ENCODE data around the gene SEPTIN2.

DNA sequence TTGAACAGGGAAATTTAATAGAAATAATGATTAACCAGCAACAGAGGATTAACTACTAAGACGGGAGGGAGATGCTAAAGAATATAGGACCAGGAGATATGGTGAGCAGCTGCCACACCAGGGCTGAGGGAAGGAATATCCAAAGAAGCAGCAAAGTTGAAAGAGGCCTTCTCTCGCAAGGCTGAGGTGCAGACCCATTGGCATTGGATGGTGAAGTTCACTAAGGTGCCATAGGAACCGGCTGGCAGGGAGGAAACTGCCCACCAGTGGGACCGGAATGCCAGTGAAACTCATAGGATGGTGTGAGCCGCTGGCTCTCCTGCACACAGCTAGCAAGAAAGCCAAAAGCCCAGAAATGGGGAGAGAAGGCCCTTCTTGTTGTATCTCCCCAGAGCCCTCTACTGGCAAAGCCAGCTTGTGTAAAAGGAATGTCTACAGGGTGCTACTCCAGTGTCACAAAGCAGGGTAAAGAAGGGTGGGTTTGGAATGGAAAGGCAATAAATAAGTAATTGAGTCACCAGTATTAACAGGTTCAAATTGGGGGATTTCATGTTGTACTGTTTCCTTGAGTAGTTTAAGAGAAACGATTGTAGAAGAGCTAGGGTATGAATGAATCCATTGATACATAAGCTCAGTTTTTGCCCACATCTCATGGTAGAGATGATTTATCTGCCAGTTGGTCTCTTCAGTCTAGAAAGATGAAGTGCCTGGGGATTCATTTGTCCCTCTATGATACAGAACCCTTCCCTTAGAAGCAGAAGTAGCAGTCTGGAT lies 76.4 kb downstream of the SEPTIN2 start:
- no peak for TF ChIP-seq ARNTL (CRISPR knock-in tag; IDR thresholded peaks at IDR 0.05; ENCODE audit: borderline replicate concordance, low read depth)
- TF ChIP-seq ISL1 (CRISPR knock-in tag; IDR thresholded peaks at IDR 0.05) = no peak
- no peak for TF ChIP-seq SNAI2 (CRISPR knock-in tag; IDR thresholded peaks at IDR 0.05)
- TF ChIP-seq GLIS3 (CRISPR knock-in tag; IDR thresholded peaks at IDR 0.05) = no peak
- TF ChIP-seq RARB (CRISPR knock-in tag; IDR thresholded peaks at IDR 0.05) = no peak
- no peak for TF ChIP-seq BACH2 (CRISPR knock-in tag; IDR thresholded peaks at IDR 0.05; ENCODE audit: borderline replicate concordance)
- TF ChIP-seq CREB5 (CRISPR knock-in tag; IDR thresholded peaks at IDR 0.05; ENCODE audit: low read depth) = no peak
- TF ChIP-seq, protein P1, sequence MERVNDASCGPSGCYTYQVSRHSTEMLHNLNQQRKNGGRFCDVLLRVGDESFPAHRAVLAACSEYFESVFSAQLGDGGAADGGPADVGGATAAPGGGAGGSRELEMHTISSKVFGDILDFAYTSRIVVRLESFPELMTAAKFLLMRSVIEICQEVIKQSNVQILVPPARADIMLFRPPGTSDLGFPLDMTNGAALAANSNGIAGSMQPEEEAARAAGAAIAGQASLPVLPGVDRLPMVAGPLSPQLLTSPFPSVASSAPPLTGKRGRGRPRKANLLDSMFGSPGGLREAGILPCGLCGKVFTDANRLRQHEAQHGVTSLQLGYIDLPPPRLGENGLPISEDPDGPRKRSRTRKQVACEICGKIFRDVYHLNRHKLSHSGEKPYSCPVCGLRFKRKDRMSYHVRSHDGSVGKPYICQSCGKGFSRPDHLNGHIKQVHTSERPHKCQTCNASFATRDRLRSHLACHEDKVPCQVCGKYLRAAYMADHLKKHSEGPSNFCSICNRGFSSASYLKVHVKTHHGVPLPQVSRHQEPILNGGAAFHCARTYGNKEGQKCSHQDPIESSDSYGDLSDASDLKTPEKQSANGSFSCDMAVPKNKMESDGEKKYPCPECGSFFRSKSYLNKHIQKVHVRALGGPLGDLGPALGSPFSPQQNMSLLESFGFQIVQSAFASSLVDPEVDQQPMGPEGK (CRISPR knock-in tag; IDR thresholded peaks at IDR 0.05; ENCODE audit: borderline replicate concordance) = no peak
- TF ChIP-seq ZNF565 (CRISPR knock-in tag; conservative IDR thresholded peaks at IDR 0.05; ENCODE audit: low read depth) = no peak
- no peak for TF ChIP-seq PPARA (CRISPR knock-in tag; IDR thresholded peaks at IDR 0.05; ENCODE audit: borderline replicate concordance)
- TF ChIP-seq, protein P2, sequence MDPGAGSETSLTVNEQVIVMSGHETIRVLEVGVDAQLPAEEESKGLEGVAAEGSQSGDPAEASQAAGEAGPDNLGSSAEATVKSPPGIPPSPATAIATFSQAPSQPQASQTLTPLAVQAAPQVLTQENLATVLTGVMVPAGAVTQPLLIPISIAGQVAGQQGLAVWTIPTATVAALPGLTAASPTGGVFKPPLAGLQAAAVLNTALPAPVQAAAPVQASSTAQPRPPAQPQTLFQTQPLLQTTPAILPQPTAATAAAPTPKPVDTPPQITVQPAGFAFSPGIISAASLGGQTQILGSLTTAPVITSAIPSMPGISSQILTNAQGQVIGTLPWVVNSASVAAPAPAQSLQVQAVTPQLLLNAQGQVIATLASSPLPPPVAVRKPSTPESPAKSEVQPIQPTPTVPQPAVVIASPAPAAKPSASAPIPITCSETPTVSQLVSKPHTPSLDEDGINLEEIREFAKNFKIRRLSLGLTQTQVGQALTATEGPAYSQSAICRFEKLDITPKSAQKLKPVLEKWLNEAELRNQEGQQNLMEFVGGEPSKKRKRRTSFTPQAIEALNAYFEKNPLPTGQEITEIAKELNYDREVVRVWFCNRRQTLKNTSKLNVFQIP (CRISPR knock-in tag; IDR thresholded peaks at IDR 0.05; ENCODE audit: borderline replicate concordance, low read depth) = no peak
